HUES64 (cell line): ENCODE data around the gene DNM3.

Experiments used
- H3K27ac ChIP-seq: 2 replicates; pipeline ENCODE4 v1.7.0; 2013; ENCODE audit warnings: low read depth, low read length, inconsistent platforms
- H3K27me3 ChIP-seq: 2 replicates; pipeline ENCODE4 v1.6.1; 2013; ENCODE audit warnings: mild to moderate bottlenecking, low read length; ENCODE audit not compliant: insufficient read depth
- H3K36me3 ChIP-seq: 2 replicates; pipeline ENCODE4 v1.6.1; 2013; ENCODE audit warnings: mild to moderate bottlenecking, low read length; ENCODE audit not compliant: insufficient read depth
- H3K4me1 ChIP-seq: 2 replicates; pipeline ENCODE4 v1.6.1; 2013; ENCODE audit warnings: mild to moderate bottlenecking, low read length, moderate library complexity; ENCODE audit not compliant: insufficient read depth
- H3K4me3 ChIP-seq: 2 replicates; pipeline ENCODE4 v1.5.1; 2013; ENCODE audit warnings: mild to moderate bottlenecking, low read length, moderate library complexity
- H3K9ac ChIP-seq: 2 replicates; pipeline ENCODE4 v1.6.1; 2013; ENCODE audit warnings: mild to moderate bottlenecking, low read depth, low read length
- H3K9me3 ChIP-seq: 2 replicates; pipeline ENCODE4 v1.6.1; 2013; ENCODE audit warnings: low read depth, low read length; ENCODE audit not compliant: insufficient read depth
- whole genome bisulfite sequencing: fragments of 150-250, 120-280 bp; methylation state at CpG from one replicate; pipeline ENCODE4 v1.1.7; 2013; ENCODE audit warnings: missing lambda C conversion rate; 5-methylcytosine and 5-hydroxymethylcytosine counted together

Gene DNM3

DNA sequence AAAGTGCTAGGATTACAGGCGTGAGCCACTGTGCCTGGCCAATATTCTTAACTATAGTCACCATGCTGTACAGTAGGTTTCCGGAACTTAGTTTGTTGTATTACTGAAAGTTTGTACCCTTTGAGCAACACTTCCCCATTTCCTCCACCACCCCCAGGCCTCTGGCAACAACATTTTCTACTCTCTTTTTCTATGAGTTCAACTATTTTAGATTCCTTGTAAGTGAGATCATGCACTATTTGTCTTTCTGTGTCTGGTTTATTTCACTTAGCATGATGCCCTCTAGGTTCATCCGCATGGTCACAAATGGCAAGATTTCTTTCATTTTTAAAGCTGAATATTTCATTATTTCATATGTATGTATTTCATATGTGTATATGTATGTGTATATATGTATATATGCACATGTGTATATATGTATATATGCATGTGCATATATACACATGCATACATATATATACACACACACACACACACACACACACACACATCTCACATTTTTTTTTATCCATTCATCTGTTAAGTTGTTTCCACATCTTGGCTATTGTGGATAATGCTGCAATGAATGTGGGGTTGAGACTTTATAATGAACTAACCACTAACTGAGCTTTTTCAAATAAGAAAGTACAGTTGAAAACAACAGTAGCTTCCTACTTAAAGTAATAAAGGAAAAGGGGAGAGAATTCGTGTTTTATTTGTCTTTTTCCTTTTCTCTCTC, 322.4 kb downstream of the DNM3 start:
- no peak overlapping the region for H3K9ac ChIP-seq
- 89% methylated on average over 1 of the region's 4 CpGs for WGBS
- no peaks in the 10 kb centered on the region for H3K9me3 ChIP-seq
- no peaks in the 10 kb centered on the region for H3K27me3 ChIP-seq
- no peak overlapping the region for H3K27ac ChIP-seq
- H3K4me3 ChIP-seq: no peak overlapping the region
- H3K36me3 ChIP-seq: no peaks in the 10 kb centered on the region
- H3K4me1 ChIP-seq: no peaks in the 10 kb centered on the region

DNA sequence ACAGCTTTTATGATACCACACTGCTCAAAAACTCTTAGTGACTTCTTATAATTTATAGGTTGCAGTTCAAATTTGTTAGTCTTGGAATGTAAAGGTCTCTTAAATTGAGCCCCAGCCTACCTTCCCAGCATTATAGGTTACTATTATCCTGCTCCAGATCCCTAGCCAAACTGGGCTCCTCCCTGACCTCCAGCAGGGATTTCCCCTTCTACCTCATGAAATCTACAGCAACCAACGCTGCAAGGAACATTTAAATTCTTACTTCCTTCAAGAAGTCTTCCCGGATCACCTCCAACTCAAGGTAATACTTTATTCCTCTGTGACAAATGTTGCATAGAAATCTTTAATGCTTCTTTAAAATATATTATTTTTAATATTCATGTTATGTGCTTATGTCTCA, 324.1 kb downstream of the DNM3 start:
- H3K4me3 ChIP-seq: no peak overlapping the region
- H3K4me1 ChIP-seq: no peaks in the 10 kb centered on the region
- H3K27ac ChIP-seq: no peak overlapping the region
- no peaks in the 10 kb centered on the region for H3K9me3 ChIP-seq
- H3K27me3 ChIP-seq: no peaks in the 10 kb centered on the region
- H3K9ac ChIP-seq: no peak overlapping the region
- 88% methylated on average over 2 of the region's 2 CpGs for WGBS
- no peaks in the 10 kb centered on the region for H3K36me3 ChIP-seq

DNA sequence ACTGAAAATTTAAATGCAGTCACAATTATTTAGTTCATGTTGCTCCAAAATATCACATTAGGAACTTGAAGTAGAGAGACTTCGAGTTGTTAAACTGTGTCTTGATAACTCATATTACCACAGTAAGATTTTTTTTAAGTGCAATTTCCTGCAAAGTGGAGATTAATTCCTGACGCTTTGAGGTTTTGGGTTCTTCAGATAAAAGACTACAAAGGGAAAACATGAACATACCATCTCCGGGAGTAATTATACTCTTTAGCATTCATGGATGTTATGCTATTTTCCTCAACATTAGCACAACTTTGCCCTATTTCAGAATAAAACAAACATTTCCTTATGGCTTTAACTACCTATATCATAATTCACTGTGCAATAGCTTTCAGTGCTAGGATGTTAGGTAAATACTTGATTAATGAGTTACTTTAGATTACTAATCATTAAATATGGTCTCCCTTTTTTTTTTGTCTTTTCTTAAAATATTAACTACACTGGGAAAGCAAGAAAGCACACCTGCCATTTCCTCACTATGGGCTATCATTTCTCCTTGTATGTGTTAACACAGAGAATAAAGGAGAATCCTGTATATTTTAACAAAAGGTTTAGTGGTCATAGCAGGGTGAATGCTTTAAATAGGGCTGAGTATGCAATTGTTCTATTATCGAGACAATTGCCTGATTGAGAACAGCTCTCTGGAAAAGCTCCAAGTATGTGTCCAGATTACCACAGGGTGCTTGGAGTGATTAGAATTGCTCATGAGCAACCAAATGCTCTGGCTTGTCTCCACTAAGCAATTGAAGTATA, 326.7 kb downstream of the DNM3 start:
- H3K9me3 ChIP-seq: no peaks in the 10 kb centered on the region
- no peaks in the 10 kb centered on the region for H3K36me3 ChIP-seq
- H3K27me3 ChIP-seq: no peaks in the 10 kb centered on the region
- no peak overlapping the region for H3K9ac ChIP-seq
- 98% methylated on average over 3 of the region's 4 CpGs for WGBS
- no peak overlapping the region for H3K4me3 ChIP-seq
- H3K27ac ChIP-seq: no peak overlapping the region
- no peaks in the 10 kb centered on the region for H3K4me1 ChIP-seq

DNA sequence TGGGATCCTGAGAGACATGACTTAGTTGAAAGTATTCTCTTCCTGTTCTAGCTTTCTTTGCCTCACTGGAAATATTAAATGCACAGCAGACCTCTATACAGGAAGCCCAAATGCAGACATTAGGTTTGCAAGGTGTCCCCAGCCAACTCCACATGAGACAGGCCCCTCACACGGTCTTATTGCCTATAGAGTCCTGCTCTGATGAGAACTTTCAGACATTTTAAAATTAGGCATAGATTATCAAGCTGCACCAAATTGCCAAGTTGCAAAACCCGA, 327.2 kb downstream of the DNM3 start:
- H3K9me3 ChIP-seq: no peaks in the 10 kb centered on the region
- no peak overlapping the region for H3K27ac ChIP-seq
- 92% methylated on average over 2 of the region's 2 CpGs for WGBS
- no peaks in the 10 kb centered on the region for H3K4me1 ChIP-seq
- no peak overlapping the region for H3K4me3 ChIP-seq
- H3K27me3 ChIP-seq: no peaks in the 10 kb centered on the region
- H3K9ac ChIP-seq: no peak overlapping the region
- no peaks in the 10 kb centered on the region for H3K36me3 ChIP-seq

DNA sequence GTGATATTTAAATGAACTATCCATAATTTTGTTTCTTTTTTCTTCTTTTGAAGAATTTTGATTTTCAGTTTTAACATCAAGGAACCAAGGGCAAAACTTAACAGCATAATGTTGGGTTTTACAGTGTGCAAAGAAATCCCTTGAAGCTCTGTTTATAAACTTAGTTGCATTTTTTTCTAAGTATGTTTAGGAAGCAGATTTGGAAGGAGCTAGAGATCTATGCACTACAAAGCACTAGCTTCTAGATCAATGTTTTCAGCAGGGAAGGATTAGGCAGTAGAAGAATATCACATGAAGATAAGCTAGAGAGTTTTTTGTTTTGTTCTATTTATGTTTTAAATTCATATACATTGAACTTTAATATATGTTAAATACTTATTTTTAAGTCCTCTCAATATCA, 328.5 kb downstream of the DNM3 start:
- Histone ChIP-seq H3K4me3 (no peak overlapping the region), H3K9ac (no peak overlapping the region), H3K4me1 (no peaks in the 10 kb centered on the region), H3K27me3 (no peaks in the 10 kb centered on the region), H3K9me3 (no peaks in the 10 kb centered on the region), H3K27ac (no peak overlapping the region), H3K36me3 (no peaks in the 10 kb centered on the region)

DNA sequence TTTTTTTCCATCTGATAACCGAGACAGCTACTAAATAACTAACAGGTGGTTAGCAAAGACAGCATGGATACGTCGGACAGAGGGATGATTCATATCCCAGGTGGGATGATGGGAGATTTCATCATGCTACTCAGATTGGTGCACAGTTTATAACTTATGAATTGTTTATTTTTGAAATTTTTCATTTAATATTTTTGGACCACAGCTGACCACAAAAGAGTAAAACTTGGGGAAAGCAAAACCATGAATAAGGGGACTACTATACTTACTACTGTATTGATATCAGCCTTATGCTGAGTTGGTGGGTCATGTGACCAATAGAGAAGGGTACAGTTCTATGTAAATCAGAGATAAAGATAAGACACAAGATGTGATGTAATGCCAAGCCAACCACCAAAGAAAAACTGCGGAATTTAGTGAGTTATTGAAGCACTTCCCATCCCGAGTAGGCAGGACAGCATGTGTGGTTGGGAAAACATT, 331.1 kb downstream of the DNM3 start:
- Histone ChIP-seq H3K4me3 (no peak overlapping the region), H3K27ac (no peak overlapping the region), H3K9me3 (no peaks in the 10 kb centered on the region), H3K27me3 (no peaks in the 10 kb centered on the region), H3K4me1 (no peaks in the 10 kb centered on the region), H3K9ac (no peak overlapping the region), H3K36me3 (no peaks in the 10 kb centered on the region)
- WGBS: 96% methylated on average over 5 of the region's 5 CpGs

DNA sequence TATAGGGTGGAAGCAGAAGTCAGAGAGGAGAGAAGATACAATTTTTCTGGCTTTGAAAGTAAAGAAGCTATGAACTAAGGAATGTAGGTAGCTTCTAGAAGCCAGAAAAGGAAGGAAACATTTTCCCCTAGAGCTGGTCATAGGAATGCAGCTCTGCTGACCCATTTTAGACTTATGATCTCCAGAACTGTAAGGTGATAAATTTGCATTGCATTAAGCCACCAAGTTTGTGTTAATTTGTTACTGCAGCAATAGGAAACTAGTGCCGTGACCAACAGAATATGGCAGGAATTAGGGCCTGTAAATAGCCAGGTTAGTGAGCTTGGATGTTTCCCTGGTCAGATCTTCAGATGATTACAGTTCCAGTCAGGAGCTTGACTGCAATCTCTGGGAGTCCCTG, 334.9 kb downstream of the DNM3 start:
- Histone ChIP-seq H3K27me3 (no peaks in the 10 kb centered on the region), H3K36me3 (no peaks in the 10 kb centered on the region), H3K4me1 (peaks cover 8% of the 10 kb centered on the region; the same call in 1 of the 2 replicates), H3K27ac (no peak overlapping the region), H3K4me3 (no peak overlapping the region), H3K9me3 (no peaks in the 10 kb centered on the region), H3K9ac (no peak overlapping the region)
- 84% methylated on average over 1 of the region's 1 CpG for WGBS

DNA sequence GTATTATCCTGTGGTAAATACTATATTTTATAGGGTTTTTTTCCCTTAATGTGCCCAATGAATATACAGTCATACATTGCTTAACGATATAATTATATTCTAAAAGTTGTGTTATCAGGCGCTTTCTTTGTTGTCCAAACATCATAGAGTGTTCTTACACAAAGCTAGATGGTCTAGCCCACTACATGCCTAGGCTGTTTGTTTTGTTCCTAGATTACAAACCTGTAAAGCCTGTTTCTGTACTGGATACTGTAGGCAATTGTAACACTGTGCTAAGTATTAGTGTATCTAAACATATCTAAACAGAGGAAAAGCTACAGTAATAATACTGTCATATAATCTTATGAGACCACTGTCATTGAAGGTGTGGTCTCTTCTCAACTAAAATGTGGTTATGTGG, 336.6 kb downstream of the DNM3 start:
- no peak overlapping the region for H3K27ac ChIP-seq
- H3K36me3 ChIP-seq: no peaks in the 10 kb centered on the region
- no peaks in the 10 kb centered on the region for H3K9me3 ChIP-seq
- no peak overlapping the region for H3K9ac ChIP-seq
- 97% methylated on average over 2 of the region's 2 CpGs for WGBS
- no peak overlapping the region for H3K4me3 ChIP-seq
- no peaks in the 10 kb centered on the region for H3K27me3 ChIP-seq
- H3K4me1 ChIP-seq: peaks cover 8% of the 10 kb centered on the region; the same call in 1 of the 2 replicates

DNA sequence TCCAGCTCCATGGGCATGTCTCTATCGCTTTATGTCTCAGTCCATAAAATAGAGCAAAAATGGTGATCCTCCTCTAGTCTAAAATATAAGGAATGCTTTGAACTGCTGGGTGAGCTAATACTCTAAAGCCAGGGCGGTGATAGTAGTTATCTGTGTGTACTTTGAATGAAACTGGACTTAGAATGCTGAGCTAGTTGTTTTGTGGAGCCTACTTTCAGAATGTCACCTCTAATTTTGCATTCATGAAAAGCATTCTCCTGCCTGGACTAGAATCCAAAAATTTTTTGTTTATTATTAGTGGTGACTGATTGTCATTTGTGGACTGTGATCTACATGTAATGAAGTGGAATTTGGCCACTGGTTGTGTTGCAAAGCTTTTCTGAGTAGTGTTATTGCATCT, 337.6 kb downstream of the DNM3 start:
- Histone ChIP-seq H3K9ac (no peak overlapping the region), H3K27me3 (no peaks in the 10 kb centered on the region), H3K36me3 (no peaks in the 10 kb centered on the region), H3K9me3 (no peaks in the 10 kb centered on the region), H3K4me3 (no peak overlapping the region), H3K4me1 (peaks cover 8% of the 10 kb centered on the region; the same call in 1 of the 2 replicates), H3K27ac (no peak overlapping the region)
- WGBS: 84% methylated on average over 2 of the region's 2 CpGs

DNA sequence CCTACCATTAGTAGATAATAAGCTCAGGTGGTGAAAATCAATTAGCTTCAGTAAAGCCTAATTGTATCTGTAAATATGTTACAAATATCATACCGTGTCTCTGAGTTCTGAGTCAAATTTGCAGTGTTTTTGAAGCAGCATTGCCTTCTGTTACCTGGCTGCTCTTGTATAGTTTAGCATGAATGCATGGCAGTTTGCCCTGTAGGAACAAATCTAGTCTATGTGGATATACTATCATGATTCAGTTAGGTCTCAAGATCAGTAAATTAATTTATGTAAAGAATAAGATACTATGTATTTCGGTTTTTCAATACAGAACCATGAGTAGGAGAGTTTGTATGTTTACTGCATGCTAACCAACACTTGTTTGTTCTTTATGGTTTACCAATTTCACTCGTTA, 338.6 kb downstream of the DNM3 start:
- WGBS: 87% methylated on average over 3 of the region's 3 CpGs
- H3K36me3 ChIP-seq: no peaks in the 10 kb centered on the region
- H3K27me3 ChIP-seq: no peaks in the 10 kb centered on the region
- no peak overlapping the region for H3K4me3 ChIP-seq
- H3K9me3 ChIP-seq: no peaks in the 10 kb centered on the region
- H3K4me1 ChIP-seq: peaks cover 13% of the 10 kb centered on the region
- no peak overlapping the region for H3K9ac ChIP-seq
- no peak overlapping the region for H3K27ac ChIP-seq

DNA sequence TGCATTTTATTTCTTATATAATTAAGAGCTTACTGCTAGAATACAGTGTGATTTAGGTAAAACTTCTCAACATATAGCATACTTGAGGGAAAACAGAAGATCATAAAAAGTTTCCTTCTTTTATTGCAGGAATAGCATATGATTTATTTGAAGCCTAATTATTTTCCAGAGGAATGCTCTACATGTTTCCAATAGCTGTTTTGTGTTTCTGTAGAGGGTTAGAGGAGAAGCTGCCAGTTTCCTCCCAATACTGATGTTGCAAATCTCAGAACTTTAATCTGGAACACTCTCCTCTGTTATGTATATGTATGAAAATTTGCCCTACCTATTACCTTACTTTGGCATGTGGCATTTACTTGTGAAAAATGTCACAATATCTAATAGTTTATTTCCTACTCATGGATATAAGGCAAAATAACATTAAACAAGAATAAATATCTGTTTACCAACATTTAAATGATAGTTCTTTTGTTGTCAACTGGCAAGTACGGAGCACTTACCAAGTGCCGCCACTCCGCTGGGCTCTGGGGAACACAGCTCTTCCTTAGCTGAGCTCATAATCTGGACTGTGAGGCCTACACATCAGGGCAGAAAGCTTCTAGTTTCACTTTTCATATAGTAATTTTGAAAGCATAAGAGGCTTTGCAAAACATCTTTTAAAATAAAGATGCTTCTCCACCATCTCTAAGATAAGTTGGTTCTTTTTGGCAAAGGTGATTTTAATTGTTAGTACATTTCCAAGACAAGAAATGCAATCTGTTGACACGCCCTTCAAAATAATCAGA, 339.4 kb downstream of the DNM3 start:
- no peak overlapping the region for H3K9ac ChIP-seq
- H3K4me1 ChIP-seq: peaks cover 21% of the 10 kb centered on the region
- no peaks in the 10 kb centered on the region for H3K27me3 ChIP-seq
- no peak overlapping the region for H3K4me3 ChIP-seq
- no peaks in the 10 kb centered on the region for H3K36me3 ChIP-seq
- no peak overlapping the region for H3K27ac ChIP-seq
- H3K9me3 ChIP-seq: no peaks in the 10 kb centered on the region
- 91% methylated on average over 4 of the region's 4 CpGs for WGBS
